ENCODE measurements around the gene FOSL2. TPM values are rescaled to one million over a fixed set of nuclear protein-coding genes. Genes with fewer than 3 reads are reported as not detected.

The FOSL2 gene
- total RNA-seq, 1 donor from 2014 or later: 103 TPM

- DNase-seq (ENCODE audit: extremely low read depth, low read depth, low spot score): no peak
Observed at GRCh38 chr2:28356095-28356911, 36.4 kb upstream of the FOSL2 start.

- DNase-seq (ENCODE audit: extremely low read depth, low read depth, low spot score): no peak
Observed at GRCh38 chr2:28357055-28357454, 35.6 kb upstream of the FOSL2 start.

- DNase-seq (ENCODE audit: extremely low read depth, low read depth, low spot score): no peak
Observed at GRCh38 chr2:28357948-28358667, 34.5 kb upstream of the FOSL2 start.

- DNase-seq (ENCODE audit: extremely low read depth, low read depth, low spot score): no peak
Observed at GRCh38 chr2:28358668-28359201, 33.9 kb upstream of the FOSL2 start.

- DNase-seq (ENCODE audit: extremely low read depth, low read depth, low spot score): no peak
Observed at GRCh38 chr2:28359222-28360057, 33.2 kb upstream of the FOSL2 start.

- DNase-seq (ENCODE audit: extremely low read depth, low read depth, low spot score): no peak
Observed at GRCh38 chr2:28360058-28360717, 32.5 kb upstream of the FOSL2 start.

- DNase-seq (ENCODE audit: extremely low read depth, low read depth, low spot score): no peak
Observed at GRCh38 chr2:28360718-28361293, 31.9 kb upstream of the FOSL2 start.

GRCh38 chr2:28361991-28362710, 30.5 kb upstream of the FOSL2 start:
- DNase-seq (ENCODE audit: extremely low read depth, low read depth, low spot score): no peak

GRCh38 chr2:28362991-28363521, 29.6 kb upstream of the FOSL2 start:
- DNase-seq (ENCODE audit: extremely low read depth, low read depth, low spot score): no peak

GRCh38 chr2:28363686-28364280, 28.9 kb upstream of the FOSL2 start:
- DNase-seq (ENCODE audit: extremely low read depth, low read depth, low spot score): no peak

- DNase-seq (ENCODE audit: extremely low read depth, low read depth, low spot score): no peak
Observed at GRCh38 chr2:28364610-28365009, 28.0 kb upstream of the FOSL2 start.

GRCh38 chr2:28365158-28365557, 27.5 kb upstream of the FOSL2 start:
- DNase-seq (ENCODE audit: extremely low read depth, low read depth, low spot score): no peak

- DNase-seq (ENCODE audit: extremely low read depth, low read depth, low spot score): no peak
Observed at GRCh38 chr2:28366149-28366495, 26.5 kb upstream of the FOSL2 start.

- DNase-seq (ENCODE audit: extremely low read depth, low read depth, low spot score): no peak
Observed at GRCh38 chr2:28366496-28367282, 26.0 kb upstream of the FOSL2 start.

GRCh38 chr2:28367667-28368356, 24.8 kb upstream of the FOSL2 start:
- no peak for DNase-seq (ENCODE audit: extremely low read depth, low read depth, low spot score)

- no peak for DNase-seq (ENCODE audit: extremely low read depth, low read depth, low spot score)
Observed at GRCh38 chr2:28368357-28368798, 24.3 kb upstream of the FOSL2 start.

GRCh38 chr2:28369358-28369757, 23.3 kb upstream of the FOSL2 start:
- DNase-seq (ENCODE audit: extremely low read depth, low read depth, low spot score): no peak
